OCI-LY1 (cell line): Measurements from ENCODE around the gene FOXA1.

Experiments used
- EZH2 ChIP-seq: fragments of 200-600 bp; sonication (generic), shearing (Covaris generic); IDR thresholded peaks from 2 replicates; pipeline ENCODE4 v1.8.0; 2017; ENCODE audit warnings: borderline replicate concordance, mixed run types, mild to moderate bottlenecking, antibody characterized with exemption, low read length, moderate library complexity, mixed read lengths
- TF ChIP-seq, protein P1 (sequence below): fragments of 200-600 bp; sonication (generic), shearing (Covaris generic); IDR thresholded peaks from 2 replicates; pipeline ENCODE4 v1.5.1; 2017; ENCODE audit warnings: mild to moderate bottlenecking, antibody characterized with exemption, low read length, moderate library complexity, mixed read lengths

DNA sequence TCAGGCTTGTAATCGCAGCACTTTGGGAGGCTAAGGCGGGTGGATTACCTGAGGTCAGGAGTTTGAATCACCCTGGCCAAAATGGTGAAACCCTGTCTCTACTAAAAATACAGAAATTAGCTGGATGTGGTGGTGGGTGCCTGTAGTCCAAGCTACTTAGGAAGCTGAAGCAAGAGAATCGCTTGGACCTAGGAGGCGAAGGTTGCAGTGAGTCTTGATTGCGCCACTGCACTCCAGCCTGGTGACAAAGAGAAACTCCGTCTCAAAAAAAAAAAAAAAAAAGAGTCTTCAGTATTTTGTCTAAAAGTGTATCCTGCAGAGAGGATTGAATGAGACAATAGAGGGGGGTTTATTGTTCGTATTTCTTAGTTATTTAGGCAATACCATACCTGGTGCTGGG, 25.3 kb downstream of the FOXA1 start:
- TF ChIP-seq, protein P1, sequence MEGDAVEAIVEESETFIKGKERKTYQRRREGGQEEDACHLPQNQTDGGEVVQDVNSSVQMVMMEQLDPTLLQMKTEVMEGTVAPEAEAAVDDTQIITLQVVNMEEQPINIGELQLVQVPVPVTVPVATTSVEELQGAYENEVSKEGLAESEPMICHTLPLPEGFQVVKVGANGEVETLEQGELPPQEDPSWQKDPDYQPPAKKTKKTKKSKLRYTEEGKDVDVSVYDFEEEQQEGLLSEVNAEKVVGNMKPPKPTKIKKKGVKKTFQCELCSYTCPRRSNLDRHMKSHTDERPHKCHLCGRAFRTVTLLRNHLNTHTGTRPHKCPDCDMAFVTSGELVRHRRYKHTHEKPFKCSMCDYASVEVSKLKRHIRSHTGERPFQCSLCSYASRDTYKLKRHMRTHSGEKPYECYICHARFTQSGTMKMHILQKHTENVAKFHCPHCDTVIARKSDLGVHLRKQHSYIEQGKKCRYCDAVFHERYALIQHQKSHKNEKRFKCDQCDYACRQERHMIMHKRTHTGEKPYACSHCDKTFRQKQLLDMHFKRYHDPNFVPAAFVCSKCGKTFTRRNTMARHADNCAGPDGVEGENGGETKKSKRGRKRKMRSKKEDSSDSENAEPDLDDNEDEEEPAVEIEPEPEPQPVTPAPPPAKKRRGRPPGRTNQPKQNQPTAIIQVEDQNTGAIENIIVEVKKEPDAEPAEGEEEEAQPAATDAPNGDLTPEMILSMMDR, result no peak
- no peak for TF ChIP-seq EZH2
